HCT116 (cell line): ENCODE data around the gene CDH13. TPM values are rescaled to one million over a fixed set of nuclear protein-coding genes. Genes with fewer than 3 reads are reported as not detected.

Experiments
- ATAC-seq: fragments of 200-7000 bp; cut with Tn5 transposase; 2 replicates; pipeline ENCODE4 v1.9.1; 2020; ENCODE audit warnings: mild to moderate bottlenecking, moderate library complexity
- BruUV-seq: library from RNA; stranded (reverse); fragments of 400-500 nt; replicated peaks from 2 replicates; lab custom pipeline; 2021; lab: Mats Ljungman, UMichigan
- CTCF ChIA-PET: fragments of 300-600 bp; sonication (Branson Sonifier 250); formaldehyde crosslinking; loops from one replicate; lab custom pipeline; 2021; ENCODE audit warnings: antibody characterized with exemption; lab: Charles Lee
- POLR2A ChIA-PET: fragments of 300-600, 350-600 bp; sonication (Branson Sonifier 250); formaldehyde crosslinking; loops from one replicate; lab custom pipeline; 2021; ENCODE audit warnings: antibody characterized with exemption; lab: Charles Lee
- RAD21 ChIA-PET, 2 experiments: fragments of 300-600 bp; sonication (Branson Sonifier 250); formaldehyde crosslinking; loops; one replicate each; lab custom pipeline; 2023; ENCODE audit warnings: low total read pairs in 2 of 2; ENCODE audit not compliant: uncharacterized antibody in 2 of 2, unreplicated experiment in 2 of 2, low non-redundant PET in 1 of 2; lab: Charles Lee
- DNase-seq: peaks from one replicate; pipeline ENCODE4 v3.0.0-alpha.2; 2010; ENCODE audit warnings: low read depth, low spot score
- H2AFZ ChIP-seq: fragments of 200-600 bp; shearing (Covaris generic), sonication (generic); 2 replicates; pipeline ENCODE4 v1.6.1; 2017; ENCODE audit warnings: low read depth, mixed run types, mixed read lengths, antibody characterized with exemption, low read length; ENCODE audit not compliant: poor library complexity, severe bottlenecking
- H3K27ac ChIP-seq: 2 replicates; pipeline ENCODE4 v1.5.1; 2012; ENCODE audit warnings: low read depth, low read length
- H3K27me3 ChIP-seq: fragments of 200-600 bp; sonication (generic); 2 replicates; pipeline ENCODE4 v1.6.1; 2016; ENCODE audit warnings: mixed run types, low read length, mixed read lengths; ENCODE audit not compliant: insufficient read depth
- H3K36me3 ChIP-seq, 2 experiments: fragments of 200-500 bp in 1 of 2; fragments of 200-600 bp in 1 of 2; sonication (Bioruptor generic) in 1 of 2; sonication (generic) in 1 of 2; 2 replicates each; pipeline versions ENCODE4 v1.5.1 to v1.6.1; 2014 to 2016; ENCODE audit warnings: low read length in 2 of 2, inconsistent platforms in 1 of 2, mixed read lengths in 1 of 2, mixed run types in 1 of 2; ENCODE audit not compliant: insufficient read depth in 2 of 2, control insufficient read depth in 1 of 2
- H3K4me1 ChIP-seq, 2 experiments: fragments of 200-600 bp in 1 of 2; sonication (generic) in 1 of 2; 2 replicates each; pipeline versions ENCODE4 v1.5.1 to v1.6.1; 2012 to 2017; ENCODE audit warnings: low read length in 2 of 2, inconsistent platforms in 1 of 2, mild to moderate bottlenecking in 1 of 2, mixed read lengths in 1 of 2, mixed run types in 1 of 2, moderate library complexity in 1 of 2; ENCODE audit not compliant: insufficient read depth in 2 of 2, control insufficient read depth in 1 of 2
- H3K4me2 ChIP-seq: fragments of 200-600 bp; sonication (generic); 2 replicates; pipeline ENCODE4 v1.6.1; 2017; ENCODE audit warnings: mixed run types, low read length, mixed read lengths
- H3K4me3 ChIP-seq, 2 experiments: fragments of 200-600 bp in 1 of 2; sonication (generic) in 1 of 2; replicated peaks in 1 of 2; 2 replicates each; pipeline ENCODE4 v1.5.1; 2011 to 2016; ENCODE audit warnings: low read length in 2 of 2, control low read depth in 1 of 2, low read depth in 1 of 2, mild to moderate bottlenecking in 1 of 2, mixed read lengths in 1 of 2, mixed run types in 1 of 2
- H3K79me2 ChIP-seq: fragments of 200-600 bp; sonication (generic); 2 replicates; pipeline ENCODE4 v1.6.1; 2017; ENCODE audit warnings: mild to moderate bottlenecking, mixed run types, low read length, moderate library complexity, mixed read lengths; ENCODE audit not compliant: insufficient read depth
- H3K9ac ChIP-seq: fragments of 200-600 bp; sonication (generic); 2 replicates; pipeline ENCODE4 v1.6.1; 2016; ENCODE audit warnings: low read length, mixed read lengths
- H3K9me2 ChIP-seq: fragments of 200-600 bp; sonication (generic), shearing (Covaris generic); 2 replicates; pipeline ENCODE4 v1.6.1; 2017; ENCODE audit warnings: mixed run types, mild to moderate bottlenecking, moderate library complexity; ENCODE audit not compliant: insufficient read depth
- H3K9me3 ChIP-seq, 2 experiments: fragments of 200-500 bp in 1 of 2; fragments of 200-600 bp in 1 of 2; sonication (Bioruptor generic) in 1 of 2; sonication (generic) in 1 of 2; 2 replicates each; pipeline ENCODE4 v1.6.1; 2014 to 2017; ENCODE audit warnings: low read length in 2 of 2, mixed read lengths in 2 of 2, inconsistent platforms in 1 of 2, low read depth in 1 of 2, mild to moderate bottlenecking in 1 of 2, mixed run types in 1 of 2, moderate library complexity in 1 of 2; ENCODE audit not compliant: control insufficient read depth in 1 of 2, insufficient read depth in 1 of 2
- H4K20me1 ChIP-seq: fragments of 200-600 bp; sonication (generic), shearing (Covaris generic); 2 replicates; pipeline ENCODE4 v1.6.1; 2017; ENCODE audit warnings: mixed run types, mild to moderate bottlenecking, moderate library complexity; ENCODE audit not compliant: insufficient read depth
- ATF3 ChIP-seq: IDR thresholded peaks from 2 replicates; pipeline ENCODE4 v1.6.1; 2012
- CBX3 ChIP-seq: IDR thresholded peaks from 2 replicates; pipeline ENCODE4 v1.6.1; 2012; ENCODE audit warnings: low read depth
- CEBPB ChIP-seq: IDR thresholded peaks from 2 replicates; pipeline ENCODE4 v1.6.1; 2012; ENCODE audit warnings: low read depth
- EGR1 ChIP-seq: IDR thresholded peaks from 2 replicates; pipeline ENCODE4 v1.6.1; 2012; ENCODE audit warnings: low read depth
- JUND ChIP-seq: IDR thresholded peaks from 2 replicates; pipeline ENCODE4 v1.6.1; 2012
- POLR2A ChIP-seq: IDR thresholded peaks from 2 replicates; pipeline ENCODE4 v1.7.0; 2011; ENCODE audit warnings: borderline replicate concordance; ENCODE audit not compliant: insufficient read depth, insufficient read length; ENCODE audit errors: extremely low read depth
- RAD21 ChIP-seq: IDR thresholded peaks from 2 replicates; pipeline ENCODE4 v1.6.1; 2012; ENCODE audit warnings: low read depth, mild to moderate bottlenecking
- SIN3A ChIP-seq: IDR thresholded peaks from 2 replicates; pipeline ENCODE4 v1.6.1; 2012; ENCODE audit warnings: low read depth
- SP1 ChIP-seq: IDR thresholded peaks from 2 replicates; pipeline ENCODE4 v1.6.1; 2012; ENCODE audit warnings: low read depth
- SRF ChIP-seq: IDR thresholded peaks from 2 replicates; pipeline ENCODE4 v1.6.1; 2012; ENCODE audit warnings: low read depth
- YY1 ChIP-seq: IDR thresholded peaks from 2 replicates; pipeline ENCODE4 v1.6.1; 2011; ENCODE audit warnings: low read length, low read depth, moderate library complexity, mild to moderate bottlenecking; ENCODE audit not compliant: insufficient replicate concordance; ENCODE audit errors: extremely low read depth
- ZBTB33 ChIP-seq: IDR thresholded peaks from 2 replicates; pipeline ENCODE4 v1.6.1; 2011; ENCODE audit warnings: mild to moderate bottlenecking, low read length, moderate library complexity; ENCODE audit not compliant: insufficient replicate concordance; ENCODE audit errors: extremely low read depth
- ZFX ChIP-seq: fragments of 450-650 bp; IDR thresholded peaks from 2 replicates; pipeline ENCODE4 v1.6.1; 2017
- intact Hi-C: fragments of 100-400 bp; cut with micrococcal nuclease; formaldehyde crosslinking; loops from 2 replicates; pipeline ENCODE4 v1.10.0; 2022
- total RNA-seq: library from RNA; stranded (reverse); gene quantifications from one replicate; pipeline ENCODE4 v1.2.1, GENCODE V29; 2021; ENCODE audit not compliant: unreplicated experiment
- TF ChIP-seq, protein P1 (sequence below), 3 experiments: fragments of 200-600 bp in 1 of 3; sonication (generic) in 1 of 3; IDR thresholded peaks in 2 of 3; conservative IDR thresholded peaks in 1 of 3; 2 replicates each; pipeline ENCODE4 v1.5.1; 2012 to 2017; ENCODE audit warnings: low read depth in 2 of 3, low read length in 2 of 3, antibody characterized with exemption in 1 of 3, borderline replicate concordance in 1 of 3, control low read depth in 1 of 3, mild to moderate bottlenecking in 1 of 3, mixed read lengths in 1 of 3, mixed run types in 1 of 3, moderate library complexity in 1 of 3; ENCODE audit not compliant: insufficient read depth in 1 of 3

The CDH13 gene
- total RNA-seq, 1 experiment from 2014 or later, result not detected

DNA sequence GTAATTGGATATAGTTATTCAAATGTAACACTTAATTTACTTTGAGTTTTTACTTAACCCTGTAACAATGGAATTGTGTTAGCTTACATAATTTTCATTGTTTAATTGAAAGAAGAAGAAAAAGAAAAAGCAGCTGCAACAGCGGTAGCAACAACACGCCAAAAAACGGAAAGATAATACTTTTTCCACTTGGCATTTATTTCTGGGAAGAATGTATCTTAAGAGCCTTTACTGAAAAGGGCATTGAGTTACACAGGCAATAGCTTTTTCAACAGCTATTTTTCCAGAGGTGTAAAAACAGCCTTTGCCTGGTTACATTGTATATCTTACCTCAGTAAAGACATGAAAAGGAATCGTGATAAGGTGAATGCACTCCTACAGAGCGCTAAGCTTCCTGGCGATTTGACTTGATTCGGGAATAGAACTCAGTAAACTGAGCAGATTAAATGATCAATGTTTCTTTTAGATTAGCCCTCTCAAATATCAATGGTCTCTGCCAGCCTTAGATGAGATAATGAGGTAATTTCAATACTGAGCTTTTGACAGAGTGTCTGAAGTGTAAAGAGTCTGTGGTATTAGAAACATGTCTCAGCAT lies 311.3 kb downstream of the CDH13 start:
- Histone ChIP-seq H4K20me1 (no peaks in the 10 kb centered on the region), H2AFZ (no peak overlapping the region), H3K9ac (no peak overlapping the region), H3K9me3 (peaks cover 17 to 37% of the 10 kb centered on the region in 2 experiments; a peak in 2 of 4 replicates), H3K36me3 (no peaks in the 10 kb centered on the region), H3K9me2 (no peaks in the 10 kb centered on the region), H3K4me3 (no peak overlapping the region), H3K79me2 (no peaks in the 10 kb centered on the region), H3K4me2 (no peak overlapping the region), H3K27ac (no peak overlapping the region), H3K4me1 (no peaks in the 10 kb centered on the region), H3K27me3 (no peaks in the 10 kb centered on the region)
- ChIA-PET POLR2A (no interaction called here), CTCF (no interaction called here), RAD21 (no interaction called here)
- BruUV-seq, result no TSS peak
- intact Hi-C loops, result no loop called here
- TF ChIP-seq SP1 (no peak), RAD21 (no peak), JUND (no peak), CEBPB (no peak), SRF (no peak), ZBTB33 (no peak), CBX3 (no peak), YY1 (no peak), ZFX (no peak), SIN3A (no peak), ATF3 (no peak), POLR2A (no peak), EGR1 (no peak)
- TF ChIP-seq, protein P1, sequence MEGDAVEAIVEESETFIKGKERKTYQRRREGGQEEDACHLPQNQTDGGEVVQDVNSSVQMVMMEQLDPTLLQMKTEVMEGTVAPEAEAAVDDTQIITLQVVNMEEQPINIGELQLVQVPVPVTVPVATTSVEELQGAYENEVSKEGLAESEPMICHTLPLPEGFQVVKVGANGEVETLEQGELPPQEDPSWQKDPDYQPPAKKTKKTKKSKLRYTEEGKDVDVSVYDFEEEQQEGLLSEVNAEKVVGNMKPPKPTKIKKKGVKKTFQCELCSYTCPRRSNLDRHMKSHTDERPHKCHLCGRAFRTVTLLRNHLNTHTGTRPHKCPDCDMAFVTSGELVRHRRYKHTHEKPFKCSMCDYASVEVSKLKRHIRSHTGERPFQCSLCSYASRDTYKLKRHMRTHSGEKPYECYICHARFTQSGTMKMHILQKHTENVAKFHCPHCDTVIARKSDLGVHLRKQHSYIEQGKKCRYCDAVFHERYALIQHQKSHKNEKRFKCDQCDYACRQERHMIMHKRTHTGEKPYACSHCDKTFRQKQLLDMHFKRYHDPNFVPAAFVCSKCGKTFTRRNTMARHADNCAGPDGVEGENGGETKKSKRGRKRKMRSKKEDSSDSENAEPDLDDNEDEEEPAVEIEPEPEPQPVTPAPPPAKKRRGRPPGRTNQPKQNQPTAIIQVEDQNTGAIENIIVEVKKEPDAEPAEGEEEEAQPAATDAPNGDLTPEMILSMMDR (IDR thresholded peaks at IDR 0.05 in 2 of 3, conservative IDR thresholded peaks at IDR 0.05 in 1 of 3; ENCODE audit: borderline replicate concordance in 1 of 3, insufficient read depth in 1 of 3, low read depth in 2 of 3, low read length in 2 of 3), result no peak
- ATAC-seq, result no peak
- DNase-seq, result no peak
